ENCODE measurements around the gene FUS. TPM values are rescaled to one million over a fixed set of nuclear protein-coding genes. Genes with fewer than 3 reads are reported as not detected.

Gene FUS
- total and polyA plus RNA-seq, 9 of the 15 experiments (the other 6 are each of a cell fraction or from before 2014, with no cell fraction given) = 43.9 to 575 (median 87.2) TPM

GRCh38 chr16:31179747-31180459, at the start of gene FUS (continued):
- TF ChIP-seq, protein P1, sequence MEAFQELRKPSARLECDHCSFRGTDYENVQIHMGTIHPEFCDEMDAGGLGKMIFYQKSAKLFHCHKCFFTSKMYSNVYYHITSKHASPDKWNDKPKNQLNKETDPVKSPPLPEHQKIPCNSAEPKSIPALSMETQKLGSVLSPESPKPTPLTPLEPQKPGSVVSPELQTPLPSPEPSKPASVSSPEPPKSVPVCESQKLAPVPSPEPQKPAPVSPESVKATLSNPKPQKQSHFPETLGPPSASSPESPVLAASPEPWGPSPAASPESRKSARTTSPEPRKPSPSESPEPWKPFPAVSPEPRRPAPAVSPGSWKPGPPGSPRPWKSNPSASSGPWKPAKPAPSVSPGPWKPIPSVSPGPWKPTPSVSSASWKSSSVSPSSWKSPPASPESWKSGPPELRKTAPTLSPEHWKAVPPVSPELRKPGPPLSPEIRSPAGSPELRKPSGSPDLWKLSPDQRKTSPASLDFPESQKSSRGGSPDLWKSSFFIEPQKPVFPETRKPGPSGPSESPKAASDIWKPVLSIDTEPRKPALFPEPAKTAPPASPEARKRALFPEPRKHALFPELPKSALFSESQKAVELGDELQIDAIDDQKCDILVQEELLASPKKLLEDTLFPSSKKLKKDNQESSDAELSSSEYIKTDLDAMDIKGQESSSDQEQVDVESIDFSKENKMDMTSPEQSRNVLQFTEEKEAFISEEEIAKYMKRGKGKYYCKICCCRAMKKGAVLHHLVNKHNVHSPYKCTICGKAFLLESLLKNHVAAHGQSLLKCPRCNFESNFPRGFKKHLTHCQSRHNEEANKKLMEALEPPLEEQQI (IDR thresholded peaks at IDR 0.05) = no peak
- TF ChIP-seq HOXB6 (CRISPR knock-in tag; IDR thresholded peaks at IDR 0.05; ENCODE audit: borderline replicate concordance) (0 out of 2 replicates have a peak, but pooled peaks have one; percentile 70), RREB1 (CRISPR knock-in tag; IDR thresholded peaks at IDR 0.05) (peak; percentile 85), TBL1XR1 (IDR thresholded peaks at IDR 0.05; ENCODE audit: low read length in 2 of 2) (peak in 1 of 2 experiments; percentile 91; a peak in 1 of 4 replicates), SMAD4 (CRISPR knock-in tag; conservative IDR thresholded peaks at IDR 0.05) (peak; percentile 50), SNIP1 (IDR thresholded peaks at IDR 0.05; ENCODE audit: low read depth) (no peak), NFE2L1 (tag; IDR thresholded peaks at IDR 0.05; ENCODE audit: borderline replicate concordance, low read depth) (no peak), CHCHD3 (CRISPR knock-in tag; IDR thresholded peaks at IDR 0.05) (0 out of 2 replicates have a peak, but pooled peaks have one; percentile 48), TEAD2 (tag; IDR thresholded peaks at IDR 0.05) (no peak), NRF1 (conservative IDR thresholded peaks at IDR 0.05 in 1 of 2, IDR thresholded peaks at IDR 0.05 in 1 of 2) (peak; percentile 63 to 85; a peak in 3 of 4 replicates), CHD2 (IDR thresholded peaks at IDR 0.05; ENCODE audit: low read depth, low read length) (peak; percentile 49; the same call in 1 of the 2 replicates)
- TF ChIP-seq, protein P2, sequence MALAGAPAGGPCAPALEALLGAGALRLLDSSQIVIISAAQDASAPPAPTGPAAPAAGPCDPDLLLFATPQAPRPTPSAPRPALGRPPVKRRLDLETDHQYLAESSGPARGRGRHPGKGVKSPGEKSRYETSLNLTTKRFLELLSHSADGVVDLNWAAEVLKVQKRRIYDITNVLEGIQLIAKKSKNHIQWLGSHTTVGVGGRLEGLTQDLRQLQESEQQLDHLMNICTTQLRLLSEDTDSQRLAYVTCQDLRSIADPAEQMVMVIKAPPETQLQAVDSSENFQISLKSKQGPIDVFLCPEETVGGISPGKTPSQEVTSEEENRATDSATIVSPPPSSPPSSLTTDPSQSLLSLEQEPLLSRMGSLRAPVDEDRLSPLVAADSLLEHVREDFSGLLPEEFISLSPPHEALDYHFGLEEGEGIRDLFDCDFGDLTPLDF (CRISPR knock-in tag; IDR thresholded peaks at IDR 0.05) = peak; percentile 74; the same call in 1 of the 2 replicates
- TF ChIP-seq, protein P3, sequence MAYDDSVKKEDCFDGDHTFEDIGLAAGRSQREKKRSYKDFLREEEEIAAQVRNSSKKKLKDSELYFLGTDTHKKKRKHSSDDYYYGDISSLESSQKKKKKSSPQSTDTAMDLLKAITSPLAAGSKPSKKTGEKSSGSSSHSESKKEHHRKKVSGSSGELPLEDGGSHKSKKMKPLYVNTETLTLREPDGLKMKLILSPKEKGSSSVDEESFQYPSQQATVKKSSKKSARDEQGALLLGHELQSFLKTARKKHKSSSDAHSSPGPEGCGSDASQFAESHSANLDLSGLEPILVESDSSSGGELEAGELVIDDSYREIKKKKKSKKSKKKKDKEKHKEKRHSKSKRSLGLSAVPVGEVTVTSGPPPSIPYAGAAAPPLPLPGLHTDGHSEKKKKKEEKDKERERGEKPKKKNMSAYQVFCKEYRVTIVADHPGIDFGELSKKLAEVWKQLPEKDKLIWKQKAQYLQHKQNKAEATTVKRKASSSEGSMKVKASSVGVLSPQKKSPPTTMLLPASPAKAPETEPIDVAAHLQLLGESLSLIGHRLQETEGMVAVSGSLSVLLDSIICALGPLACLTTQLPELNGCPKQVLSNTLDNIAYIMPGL (CRISPR knock-in tag; IDR thresholded peaks at IDR 0.05) = peak; percentile 26; the same call in 1 of the 2 replicates
